Keratinocyte (primary cell): ENCODE measurements around the gene KLRG1. TPM values are rescaled to one million over a fixed set of nuclear protein-coding genes. Genes with fewer than 3 reads are reported as not detected.

Source experiments
- DNase-seq: peaks from one replicate; pipeline ENCODE4 v3.0.0-alpha.2; 2011; ENCODE audit warnings: low read depth, missing footprints, low spot score
- FAIRE-seq: peaks from 2 replicates; lab custom pipeline; 2011; peaks lifted over from hg19 to GRCh38; lab: Jason Lieb, UNC
- H2AFZ ChIP-seq: 2 replicates; pipeline ENCODE4 v1.6.0; 2012; ENCODE audit warnings: low read length, control low read depth, inconsistent platforms; ENCODE audit not compliant: control insufficient read depth
- H3K27ac ChIP-seq: 2 replicates; pipeline ENCODE4 v1.5.1; 2011; ENCODE audit warnings: low read length; ENCODE audit not compliant: control insufficient read depth, insufficient read depth
- H3K27me3 ChIP-seq: 3 replicates; pipeline ENCODE4 v1.6.0; 2011; ENCODE audit warnings: low read length; ENCODE audit not compliant: control insufficient read depth, insufficient read depth; ENCODE audit errors: extremely low read depth
- H3K36me3 ChIP-seq, 2 experiments: 2 replicates in 1 of 2; 3 replicates in 1 of 2; pipeline ENCODE4 v1.5.1; 2011; ENCODE audit warnings: low read length in 2 of 2, mild to moderate bottlenecking in 1 of 2; ENCODE audit not compliant: control insufficient read depth in 2 of 2, insufficient read depth in 2 of 2; ENCODE audit errors: extremely low read depth in 1 of 2
- H3K4me1 ChIP-seq: 3 replicates; pipeline ENCODE4 v1.5.1; 2011; ENCODE audit warnings: low read length; ENCODE audit not compliant: control insufficient read depth, insufficient read depth; ENCODE audit errors: extremely low read depth
- H3K4me2 ChIP-seq: 3 replicates; pipeline ENCODE4 v1.6.0; 2011; ENCODE audit warnings: low read depth, low read length; ENCODE audit not compliant: control insufficient read depth, insufficient read depth; ENCODE audit errors: extremely low read depth
- H3K4me3 ChIP-seq, 3 experiments: fragments of 200-600 bp in 1 of 3; sonication (generic) in 1 of 3; 2 replicates in 2 of 3; 3 replicates in 1 of 3; pipeline ENCODE4 v1.5.1; 2011 to 2016; ENCODE audit warnings: low read length in 3 of 3, mild to moderate bottlenecking in 3 of 3, control low read depth in 2 of 3, inconsistent platforms in 1 of 3, low read depth in 1 of 3, mixed read lengths in 1 of 3, mixed run types in 1 of 3, moderate library complexity in 1 of 3; ENCODE audit not compliant: control insufficient read depth in 2 of 3, insufficient read depth in 2 of 3; ENCODE audit errors: extremely low read depth in 1 of 3
- H3K79me2 ChIP-seq: 2 replicates; pipeline ENCODE4 v1.6.0; 2012; ENCODE audit warnings: low read length; ENCODE audit not compliant: control insufficient read depth, insufficient read depth
- H3K9ac ChIP-seq: 3 replicates; pipeline ENCODE4 v1.6.0; 2011; ENCODE audit warnings: low read length; ENCODE audit not compliant: control insufficient read depth, insufficient read depth; ENCODE audit errors: extremely low read depth
- H3K9me1 ChIP-seq: 3 replicates; pipeline ENCODE4 v1.6.0; 2011; ENCODE audit warnings: low read length; ENCODE audit not compliant: control insufficient read depth, insufficient read depth; ENCODE audit errors: extremely low read depth
- H3K9me3 ChIP-seq: 2 replicates; pipeline ENCODE4 v1.5.1; 2012; ENCODE audit warnings: low read depth, low read length; ENCODE audit not compliant: control insufficient read depth
- H4K20me1 ChIP-seq: 3 replicates; pipeline ENCODE4 v1.6.0; 2011; ENCODE audit warnings: low read length; ENCODE audit not compliant: control insufficient read depth, insufficient read depth; ENCODE audit errors: extremely low read depth
- CTCF ChIP-seq, 3 experiments: IDR thresholded peaks in 1 of 3; conservative IDR thresholded peaks in 1 of 3; optimal IDR thresholded peaks in 1 of 3; 2 replicates in 2 of 3; 3 replicates in 1 of 3; pipeline versions ENCODE3 to v1.5.1; 2011; ENCODE audit warnings: low read length in 3 of 3, mild to moderate bottlenecking in 3 of 3, moderate library complexity in 2 of 3, control low read depth in 1 of 3, inconsistent platforms in 1 of 3; ENCODE audit not compliant: insufficient read depth in 2 of 3; ENCODE audit errors: extremely low read depth in 1 of 3
- EZH2 ChIP-seq: IDR thresholded peaks from one replicate; pipeline ENCODE4 v1.6.1; 2012; ENCODE audit warnings: inconsistent platforms, mild to moderate bottlenecking, low read length, moderate library complexity
- dilution Hi-C: fragments of 300-500 bp; cut with MboI; formaldehyde crosslinking; loops from one replicate; pipeline ENCODE4 v1.7.0; 2020; ENCODE audit warnings: low sequenced_read_pairs; ENCODE audit not compliant: extremely low pct_ligation_motif_present
- polyA plus RNA-seq, 5 experiments: library from polyadenylated mRNA; depleted of rRNA in 3 of 5; stranded (reverse) in 3 of 5; stranded (forward) in 1 of 5; unstranded in 1 of 5; fragments of >200 nt; gene quantifications; 1 replicate in 1 of 5; 2 replicates in 3 of 5; 3 replicates in 1 of 5; pipeline versions ENCODE4 v1.2.1 to v1.2.3, GENCODE V29; 2011 to 2012; ENCODE audit warnings: missing spikeins in 2 of 5, low read depth in 1 of 5, low replicate concordance in 1 of 5

KLRG1 gene
- polyA plus RNA-seq, 1 donor (not counting 4 experiments of a cell fraction or from before 2014, with no cell fraction given): 0.39 TPM

- DNase-seq (no peak), FAIRE-seq (no peak)
- H4K20me1 ChIP-seq: no peaks in the 10 kb centered on the region
Observed at GRCh38 chr12:9036227-9036626, 46.9 kb downstream of the KLRG1 start.

GRCh38 chr12:9037431-9037830 lies 48.1 kb downstream of the KLRG1 start:
- Histone ChIP-seq H3K36me3 (no peaks in the 10 kb centered on the region), H4K20me1 (no peaks in the 10 kb centered on the region), H2AFZ (no peak overlapping the region), H3K4me1 (no peaks in the 10 kb centered on the region), H3K9me1 (no peaks in the 10 kb centered on the region), H3K27me3 (no peaks in the 10 kb centered on the region), H3K4me3 (no peak overlapping the region), H3K9ac (no peak overlapping the region), H3K79me2 (no peaks in the 10 kb centered on the region), H3K4me2 (no peak overlapping the region), H3K9me3 (no peaks in the 10 kb centered on the region), H3K27ac (no peak overlapping the region)
- DNase-seq (no peak), FAIRE-seq (no peak)
- dilution Hi-C loops: no loop called here
- no peak for TF ChIP-seq CTCF (optimal IDR thresholded peaks at IDR 0.05 in 1 of 3, IDR thresholded peaks at IDR 0.05 in 1 of 3, conservative IDR thresholded peaks at IDR 0.05 in 1 of 3; ENCODE audit: extremely low read depth in 1 of 3, insufficient read depth in 2 of 3, low read length in 3 of 3)

More at GRCh38 chr12:9036227-9036626, 46.9 kb downstream of the KLRG1 start:
- H3K27ac ChIP-seq: no peak overlapping the region
- TF ChIP-seq CTCF (optimal IDR thresholded peaks at IDR 0.05 in 1 of 3, IDR thresholded peaks at IDR 0.05 in 1 of 3, conservative IDR thresholded peaks at IDR 0.05 in 1 of 3; ENCODE audit: extremely low read depth in 1 of 3, insufficient read depth in 2 of 3, low read length in 3 of 3) (no peak), EZH2 (no peak)
- no peaks in the 10 kb centered on the region for H3K79me2 ChIP-seq
- no peaks in the 10 kb centered on the region for H3K4me1 ChIP-seq
- H3K4me3 ChIP-seq: no peak overlapping the region
- H3K36me3 ChIP-seq: no peaks in the 10 kb centered on the region
- dilution Hi-C loops: no loop called here
- H2AFZ ChIP-seq: no peak overlapping the region
- H3K9me3 ChIP-seq: no peaks in the 10 kb centered on the region
- no peaks in the 10 kb centered on the region for H3K9me1 ChIP-seq
- no peak overlapping the region for H3K4me2 ChIP-seq
- H3K9ac ChIP-seq: no peak overlapping the region
- no peaks in the 10 kb centered on the region for H3K27me3 ChIP-seq
